ENCODE results near the gene CLIP2.

DNA sequence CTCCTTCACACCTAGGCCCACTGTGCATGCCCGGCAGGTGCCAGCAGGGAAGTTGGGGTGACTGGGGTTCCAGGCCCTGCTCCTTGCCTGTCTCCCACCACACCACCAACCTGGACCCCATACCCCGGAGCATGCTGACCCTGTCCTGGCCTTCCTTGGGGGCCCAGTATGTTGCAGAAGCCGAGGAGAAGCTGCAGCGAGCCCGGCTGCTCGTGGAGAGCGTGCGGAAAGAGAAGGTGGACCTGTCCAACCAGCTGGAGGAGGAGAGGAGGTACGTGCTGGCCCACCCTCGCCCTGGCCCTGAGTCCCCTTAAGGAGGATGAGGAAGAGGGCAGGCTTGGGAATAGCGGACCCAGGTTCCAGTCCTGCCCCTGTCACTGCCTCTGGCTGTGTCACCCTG is 70.8 kb downstream of the CLIP2 start:
- TF ChIP-seq, protein P1, sequence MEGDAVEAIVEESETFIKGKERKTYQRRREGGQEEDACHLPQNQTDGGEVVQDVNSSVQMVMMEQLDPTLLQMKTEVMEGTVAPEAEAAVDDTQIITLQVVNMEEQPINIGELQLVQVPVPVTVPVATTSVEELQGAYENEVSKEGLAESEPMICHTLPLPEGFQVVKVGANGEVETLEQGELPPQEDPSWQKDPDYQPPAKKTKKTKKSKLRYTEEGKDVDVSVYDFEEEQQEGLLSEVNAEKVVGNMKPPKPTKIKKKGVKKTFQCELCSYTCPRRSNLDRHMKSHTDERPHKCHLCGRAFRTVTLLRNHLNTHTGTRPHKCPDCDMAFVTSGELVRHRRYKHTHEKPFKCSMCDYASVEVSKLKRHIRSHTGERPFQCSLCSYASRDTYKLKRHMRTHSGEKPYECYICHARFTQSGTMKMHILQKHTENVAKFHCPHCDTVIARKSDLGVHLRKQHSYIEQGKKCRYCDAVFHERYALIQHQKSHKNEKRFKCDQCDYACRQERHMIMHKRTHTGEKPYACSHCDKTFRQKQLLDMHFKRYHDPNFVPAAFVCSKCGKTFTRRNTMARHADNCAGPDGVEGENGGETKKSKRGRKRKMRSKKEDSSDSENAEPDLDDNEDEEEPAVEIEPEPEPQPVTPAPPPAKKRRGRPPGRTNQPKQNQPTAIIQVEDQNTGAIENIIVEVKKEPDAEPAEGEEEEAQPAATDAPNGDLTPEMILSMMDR (conservative IDR thresholded peaks at IDR 0.05; ENCODE audit: low read depth, low read length), result no peak
- no peak for TF ChIP-seq EZH2 (IDR thresholded peaks at IDR 0.05; ENCODE audit: low read length, unreplicated experiment)

Measured in PC-3 (cell line).